Heart left ventricle (tissue), 13 donors: ENCODE measurements around the gene PKDCC.

Source experiments
- CTCF ChIP-seq, 12 donors: fragments of 200-600 bp; sonication (generic) in 4 of 12; IDR thresholded peaks; one replicate each; pipeline versions ENCODE4 v1.5.0 to v1.8.0; 2018 to 2022; ENCODE audit warnings: antibody characterized with exemption in 12 of 12, mild to moderate bottlenecking in 5 of 12
- POLR2A ChIP-seq, 2 donors: fragments of 450-650 bp; IDR thresholded peaks; one replicate each; pipeline ENCODE4 v1.6.1; 2017; ENCODE audit warnings: antibody characterized with exemption in 2 of 2, mild to moderate bottlenecking in 2 of 2, moderate library complexity in 2 of 2
- donor health status: ischemic (EF 13 %, LVEDD 7.1; RV severe dilation, severe dysfunction).
- donor health status: DM: no; HTN: yes; CAD: no.
- donor health status: DM: no; HTN: no; CAD: no.
- donor health status: ischemic (EF 25% LVEDD 6.9; RV normal size, moderate dysfunction).
- donor health status: ischemic (EF 25% LVEDD 5.7; RV mildly dilated, moderate dysfunction).
- donor health status: ischemic (EF 35%, LVEDD 5.7; RV mildly dilated, moderate dysfunction).
- donor health status: nonischemic (EF 11% LVEDD 7.7; RV severe dilation, severe dysfunction).
- donor health status: DM: yes; HTN: yes; CAD: no.
- donor health status: PGD.
- donor health status: ischemic (EF 29% LVEDD 5.4; RV normal size, mild dysfunction).
- donor health status: nonischemic (EF 23%, LVEDD 6.1; RV moderate dilation, normal function).

DNA sequence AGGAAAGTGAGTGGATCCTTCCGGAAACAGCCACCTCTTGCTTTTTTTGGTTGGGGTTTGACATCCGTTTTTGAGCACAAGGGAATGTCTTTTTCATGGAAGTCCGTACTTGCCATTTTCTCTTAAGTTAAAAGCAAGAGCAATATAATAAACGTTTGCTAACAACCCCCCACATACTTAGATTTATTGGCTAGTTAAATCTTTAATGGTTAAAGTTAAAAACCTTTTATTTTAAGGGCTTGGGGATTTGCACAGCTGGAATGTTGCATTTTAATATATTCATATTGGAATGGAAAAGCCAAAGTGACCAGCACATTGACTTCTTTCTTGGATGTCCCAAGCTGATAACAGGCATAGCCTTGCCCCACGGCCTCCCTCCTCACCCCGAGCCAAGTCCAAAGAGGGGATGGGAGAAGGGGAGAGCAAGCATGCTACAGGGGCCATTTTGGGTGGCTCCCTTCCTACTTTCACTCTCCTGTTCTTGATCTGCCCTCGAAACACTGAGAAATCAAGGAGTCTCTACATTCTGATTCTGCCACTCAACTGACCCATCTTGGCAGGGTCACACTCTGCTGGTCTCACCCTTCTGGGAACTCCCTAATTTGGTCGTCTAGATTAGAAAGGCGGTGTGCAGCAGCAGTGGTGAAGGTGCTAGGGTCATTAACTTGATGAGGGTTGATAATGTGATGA is 48.1 kb upstream of the PKDCC start:
- TF ChIP-seq POLR2A (IDR thresholded peaks at IDR 0.05) (no peak), CTCF (IDR thresholded peaks at IDR 0.05) (no peak)
